GM11168 (cell line): ENCODE results near the gene KIF4A.
"Not testable (repeated sequence)": the region's sequence is repeated elsewhere in the genome, so short reads cannot be mapped to it uniquely, and the experiment has no call there.

Experiments
- in situ Hi-C: fragments of 300-500 bp; cut with MboI; formaldehyde crosslinking; loops from one replicate; pipeline ENCODE4 v1.12.0; 2022; ENCODE audit warnings: low sequenced_read_pairs; ENCODE audit not compliant: unreplicated experiment

The KIF4A gene

GRCh38 chrX:70279081-70279480 lies 10.8 kb upstream of the KIF4A start:
- in situ Hi-C loops = no loop called here

- in situ Hi-C loops = no loop called here
Observed at GRCh38 chrX:70280573-70280972, 9.3 kb upstream of the KIF4A start.

- in situ Hi-C loops = no loop called here
Observed at GRCh38 chrX:70281951-70282350, 8.0 kb upstream of the KIF4A start, which contains the start of gene RAB41. TSS of gene RAB41 (plus strand) at chrX:70282172. CDS start at chrX:70282218, 46 bp downstream.

- in situ Hi-C loops = no loop called here
Observed at GRCh38 chrX:70289168-70289792, 624 bp upstream of the KIF4A start.

GRCh38 chrX:70292788-70293187 lies 2.9 kb downstream of the KIF4A start:
- in situ Hi-C loops = no loop called here

- in situ Hi-C loops = no loop called here
Observed at GRCh38 chrX:70293621-70294020, 3.7 kb downstream of the KIF4A start.

GRCh38 chrX:70301716-70302115 lies 11.8 kb downstream of the KIF4A start:
- in situ Hi-C loops = no loop called here

- in situ Hi-C loops = no loop called here
Observed at GRCh38 chrX:70313503-70313902, 23.6 kb downstream of the KIF4A start.

- in situ Hi-C loops = no loop called here
Observed at GRCh38 chrX:70322784-70323183, 32.9 kb downstream of the KIF4A start.

GRCh38 chrX:70323628-70324027 lies 33.7 kb downstream of the KIF4A start:
- in situ Hi-C loops = not testable (repeated sequence)

- in situ Hi-C loops = no loop called here
Observed at GRCh38 chrX:70324326-70324725, 34.4 kb downstream of the KIF4A start.

GRCh38 chrX:70331161-70331560 lies 41.3 kb downstream of the KIF4A start:
- in situ Hi-C loops = no loop called here

- in situ Hi-C loops = no loop called here
Observed at GRCh38 chrX:70332600-70332999, 42.7 kb downstream of the KIF4A start.

- in situ Hi-C loops = no loop called here
Observed at GRCh38 chrX:70336767-70337166, 46.9 kb downstream of the KIF4A start.

GRCh38 chrX:70338290-70338689 lies 48.4 kb downstream of the KIF4A start:
- in situ Hi-C loops = no loop called here

GRCh38 chrX:70343435-70343834 lies 53.5 kb downstream of the KIF4A start:
- in situ Hi-C loops = no loop called here

- in situ Hi-C loops = no loop called here
Observed at GRCh38 chrX:70346418-70347070, 56.6 kb downstream of the KIF4A start.

- in situ Hi-C loops = not testable (repeated sequence)
Observed at GRCh38 chrX:70348825-70349224, 58.9 kb downstream of the KIF4A start.

- in situ Hi-C loops = not testable (repeated sequence)
Observed at GRCh38 chrX:70349367-70350125, 59.6 kb downstream of the KIF4A start.

- in situ Hi-C loops = no loop called here
Observed at GRCh38 chrX:70352496-70352895, 62.6 kb downstream of the KIF4A start.

- in situ Hi-C loops = no loop called here
Observed at GRCh38 chrX:70353514-70353913, 63.6 kb downstream of the KIF4A start.
